NB4 (cell line): ENCODE data around the gene NRTN.

Source experiments
- CTCF ChIP-seq: IDR thresholded peaks from one replicate; pipeline ENCODE4 v1.5.1; 2012; ENCODE audit warnings: low read depth, low read length
- MYC ChIP-seq: IDR thresholded peaks from 2 replicates; pipeline ENCODE4 v1.6.1; 2011; ENCODE audit warnings: low read depth, low read length
- POLR2A ChIP-seq: IDR thresholded peaks from 2 replicates; pipeline ENCODE4 v1.6.1; 2011; ENCODE audit warnings: mild to moderate bottlenecking; ENCODE audit not compliant: insufficient read length; ENCODE audit errors: extremely low read depth

- no peak for TF ChIP-seq MYC
- no peak for TF ChIP-seq CTCF
- TF ChIP-seq POLR2A = no peak
Measured at GRCh38 chr19:5824751-5825150, 19.9 kb downstream of the NRTN start.
